Measurements from ENCODE around the gene TMTC2. TPM values are rescaled to one million over a fixed set of nuclear protein-coding genes. Genes with fewer than 3 reads are reported as not detected.

Gene TMTC2
- total and polyA plus RNA-seq, 2 donors, result 3.0 to 5.1 TPM

GRCh38 chr12:83142914-83143313, 456.2 kb downstream of the TMTC2 start:
- Histone ChIP-seq H3K27ac (ENCODE audit: low read depth in 1 of 2, low read length in 1 of 2) (no peak overlapping the region), H3K9me3 (ENCODE audit: control insufficient read depth in 2 of 2, insufficient read depth in 1 of 2, low read length in 1 of 2) (peaks cover 4 to 15% of the 10 kb centered on the region in 2 donors), H3K27me3 (ENCODE audit: control insufficient read depth in 2 of 2, insufficient read depth in 1 of 2, low read length in 1 of 2) (no peaks in the 10 kb centered on the region), H3K36me3 (ENCODE audit: control insufficient read depth in 2 of 2, insufficient read depth in 2 of 2, low read length in 1 of 2) (no peaks in the 10 kb centered on the region), H3K4me1 (ENCODE audit: control insufficient read depth in 2 of 2, insufficient read depth in 2 of 2, low read length in 2 of 2) (no peaks in the 10 kb centered on the region), H3K4me3 (ENCODE audit: low read length in 2 of 2) (no peak overlapping the region)
- 90% methylated on average over 6 of the region's 6 CpGs for WGBS
- no peak for DNase-seq (ENCODE audit: low read depth in 6 of 9, low spot score in 9 of 9)

- no peak for DNase-seq (ENCODE audit: low read depth in 6 of 9, low spot score in 9 of 9)
- peaks cover 4 to 15% of the 10 kb centered on the region in 2 donors for H3K9me3 ChIP-seq (ENCODE audit: control insufficient read depth in 2 of 2, insufficient read depth in 1 of 2, low read length in 1 of 2)
- H3K27me3 ChIP-seq (ENCODE audit: control insufficient read depth in 2 of 2, insufficient read depth in 1 of 2, low read length in 1 of 2), result no peaks in the 10 kb centered on the region
- H3K4me3 ChIP-seq (ENCODE audit: low read length in 2 of 2), result no peak overlapping the region
- H3K27ac ChIP-seq (ENCODE audit: low read depth in 1 of 2, low read length in 1 of 2), result no peak overlapping the region
- no peaks in the 10 kb centered on the region for H3K4me1 ChIP-seq (ENCODE audit: control insufficient read depth in 2 of 2, insufficient read depth in 2 of 2, low read length in 2 of 2)
- WGBS, result 80% methylated on average over 1 of the region's 1 CpG
- H3K36me3 ChIP-seq (ENCODE audit: control insufficient read depth in 2 of 2, insufficient read depth in 2 of 2, low read length in 1 of 2), result no peaks in the 10 kb centered on the region
Observed at GRCh38 chr12:83143950-83144349, 457.2 kb downstream of the TMTC2 start.

- no peak for DNase-seq (ENCODE audit: low read depth in 6 of 9, low spot score in 9 of 9)
- 95% methylated on average over 2 of the region's 2 CpGs for WGBS
- H3K4me3 ChIP-seq (ENCODE audit: low read length in 2 of 2), result no peak overlapping the region
- no peak overlapping the region for H3K27ac ChIP-seq (ENCODE audit: low read depth in 1 of 2, low read length in 1 of 2)
- H3K9me3 ChIP-seq (ENCODE audit: control insufficient read depth in 2 of 2, insufficient read depth in 1 of 2, low read length in 1 of 2), result peaks cover 0 to 9% of the 10 kb centered on the region in 2 donors
- no peaks in the 10 kb centered on the region for H3K4me1 ChIP-seq (ENCODE audit: control insufficient read depth in 2 of 2, insufficient read depth in 2 of 2, low read length in 2 of 2)
- H3K36me3 ChIP-seq (ENCODE audit: control insufficient read depth in 2 of 2, insufficient read depth in 2 of 2, low read length in 1 of 2), result no peaks in the 10 kb centered on the region
- no peaks in the 10 kb centered on the region for H3K27me3 ChIP-seq (ENCODE audit: control insufficient read depth in 2 of 2, insufficient read depth in 1 of 2, low read length in 1 of 2)
Observed at GRCh38 chr12:83145325-83145840, 458.7 kb downstream of the TMTC2 start.

GRCh38 chr12:83147341-83147740, 460.6 kb downstream of the TMTC2 start:
- no peak overlapping the region for H3K27ac ChIP-seq (ENCODE audit: low read depth in 1 of 2, low read length in 1 of 2)
- H3K4me1 ChIP-seq (ENCODE audit: control insufficient read depth in 2 of 2, insufficient read depth in 2 of 2, low read length in 2 of 2), result no peaks in the 10 kb centered on the region
- H3K4me3 ChIP-seq (ENCODE audit: low read length in 2 of 2), result no peak overlapping the region
- H3K9me3 ChIP-seq (ENCODE audit: control insufficient read depth in 2 of 2, insufficient read depth in 1 of 2, low read length in 1 of 2), result peaks cover 0 to 1% of the 10 kb centered on the region in 2 donors
- DNase-seq (ENCODE audit: low read depth in 6 of 9, low spot score in 9 of 9), result no peak
- 92% methylated on average over 2 of the region's 2 CpGs for WGBS
- no peaks in the 10 kb centered on the region for H3K27me3 ChIP-seq (ENCODE audit: control insufficient read depth in 2 of 2, insufficient read depth in 1 of 2, low read length in 1 of 2)
- H3K36me3 ChIP-seq (ENCODE audit: control insufficient read depth in 2 of 2, insufficient read depth in 2 of 2, low read length in 1 of 2), result no peaks in the 10 kb centered on the region

GRCh38 chr12:83149987-83150386, 463.3 kb downstream of the TMTC2 start:
- WGBS, result 96% methylated on average over 3 of the region's 3 CpGs
- Histone ChIP-seq H3K4me1 (ENCODE audit: control insufficient read depth in 2 of 2, insufficient read depth in 2 of 2, low read length in 2 of 2) (no peaks in the 10 kb centered on the region), H3K27me3 (ENCODE audit: control insufficient read depth in 2 of 2, insufficient read depth in 1 of 2, low read length in 1 of 2) (no peaks in the 10 kb centered on the region), H3K9me3 (ENCODE audit: control insufficient read depth in 2 of 2, insufficient read depth in 1 of 2, low read length in 1 of 2) (no peaks in the 10 kb centered on the region), H3K36me3 (ENCODE audit: control insufficient read depth in 2 of 2, insufficient read depth in 2 of 2, low read length in 1 of 2) (no peaks in the 10 kb centered on the region), H3K4me3 (ENCODE audit: low read length in 2 of 2) (no peak overlapping the region), H3K27ac (ENCODE audit: low read depth in 1 of 2, low read length in 1 of 2) (no peak overlapping the region)
- no peak for DNase-seq (ENCODE audit: low read depth in 6 of 9, low spot score in 9 of 9)

GRCh38 chr12:83150465-83151189, 463.9 kb downstream of the TMTC2 start:
- Histone ChIP-seq H3K4me1 (ENCODE audit: control insufficient read depth in 2 of 2, insufficient read depth in 2 of 2, low read length in 2 of 2) (no peaks in the 10 kb centered on the region), H3K27me3 (ENCODE audit: control insufficient read depth in 2 of 2, insufficient read depth in 1 of 2, low read length in 1 of 2) (no peaks in the 10 kb centered on the region), H3K9me3 (ENCODE audit: control insufficient read depth in 2 of 2, insufficient read depth in 1 of 2, low read length in 1 of 2) (no peaks in the 10 kb centered on the region), H3K36me3 (ENCODE audit: control insufficient read depth in 2 of 2, insufficient read depth in 2 of 2, low read length in 1 of 2) (no peaks in the 10 kb centered on the region), H3K27ac (ENCODE audit: low read depth in 1 of 2, low read length in 1 of 2) (no peak overlapping the region), H3K4me3 (ENCODE audit: low read length in 2 of 2) (no peak overlapping the region)
- no peak for DNase-seq (ENCODE audit: low read depth in 6 of 9, low spot score in 9 of 9)
- 59% methylated on average over 3 of the region's 3 CpGs for WGBS

GRCh38 chr12:83153177-83153576, 466.5 kb downstream of the TMTC2 start:
- Histone ChIP-seq H3K36me3 (ENCODE audit: control insufficient read depth in 2 of 2, insufficient read depth in 2 of 2, low read length in 1 of 2) (no peaks in the 10 kb centered on the region), H3K4me1 (ENCODE audit: control insufficient read depth in 2 of 2, insufficient read depth in 2 of 2, low read length in 2 of 2) (no peaks in the 10 kb centered on the region), H3K4me3 (ENCODE audit: low read length in 2 of 2) (no peak overlapping the region), H3K27me3 (ENCODE audit: control insufficient read depth in 2 of 2, insufficient read depth in 1 of 2, low read length in 1 of 2) (no peaks in the 10 kb centered on the region), H3K9me3 (ENCODE audit: control insufficient read depth in 2 of 2, insufficient read depth in 1 of 2, low read length in 1 of 2) (no peaks in the 10 kb centered on the region), H3K27ac (ENCODE audit: low read depth in 1 of 2, low read length in 1 of 2) (no peak overlapping the region)
- no peak for DNase-seq (ENCODE audit: low read depth in 6 of 9, low spot score in 9 of 9)

- no peaks in the 10 kb centered on the region for H3K9me3 ChIP-seq (ENCODE audit: control insufficient read depth in 2 of 2, insufficient read depth in 1 of 2, low read length in 1 of 2)
- DNase-seq (ENCODE audit: low read depth in 6 of 9, low spot score in 9 of 9), result no peak
- WGBS, result 93% methylated on average over 5 of the region's 5 CpGs
- H3K4me3 ChIP-seq (ENCODE audit: low read length in 2 of 2), result no peak overlapping the region
- no peaks in the 10 kb centered on the region for H3K4me1 ChIP-seq (ENCODE audit: control insufficient read depth in 2 of 2, insufficient read depth in 2 of 2, low read length in 2 of 2)
- no peaks in the 10 kb centered on the region for H3K27me3 ChIP-seq (ENCODE audit: control insufficient read depth in 2 of 2, insufficient read depth in 1 of 2, low read length in 1 of 2)
- H3K27ac ChIP-seq (ENCODE audit: low read depth in 1 of 2, low read length in 1 of 2), result no peak overlapping the region
- no peaks in the 10 kb centered on the region for H3K36me3 ChIP-seq (ENCODE audit: control insufficient read depth in 2 of 2, insufficient read depth in 2 of 2, low read length in 1 of 2)
Observed at GRCh38 chr12:83156815-83157214, 470.1 kb downstream of the TMTC2 start.

- no peak overlapping the region for H3K4me3 ChIP-seq (ENCODE audit: low read length in 2 of 2)
- DNase-seq (ENCODE audit: low read depth in 6 of 9, low spot score in 9 of 9), result no peak
- no peak overlapping the region for H3K27ac ChIP-seq (ENCODE audit: low read depth in 1 of 2, low read length in 1 of 2)
- H3K36me3 ChIP-seq (ENCODE audit: control insufficient read depth in 2 of 2, insufficient read depth in 2 of 2, low read length in 1 of 2), result no peaks in the 10 kb centered on the region
- H3K4me1 ChIP-seq (ENCODE audit: control insufficient read depth in 2 of 2, insufficient read depth in 2 of 2, low read length in 2 of 2), result no peaks in the 10 kb centered on the region
- no peaks in the 10 kb centered on the region for H3K9me3 ChIP-seq (ENCODE audit: control insufficient read depth in 2 of 2, insufficient read depth in 1 of 2, low read length in 1 of 2)
- no peaks in the 10 kb centered on the region for H3K27me3 ChIP-seq (ENCODE audit: control insufficient read depth in 2 of 2, insufficient read depth in 1 of 2, low read length in 1 of 2)
- 68% methylated on average over 4 of the region's 4 CpGs for WGBS
Observed at GRCh38 chr12:83157604-83158003, 470.9 kb downstream of the TMTC2 start.

Data from thymus (tissue), 11 donors.